ENCODE data around the gene MLXIPL.
"Not testable (repeated sequence)": the region's sequence is repeated elsewhere in the genome, so short reads cannot be mapped to it uniquely, and the experiment has no call there.

MLXIPL gene

GRCh38 chr7:73585196-73585595 is 39.1 kb downstream of the MLXIPL start:
- H3K9ac ChIP-seq (ENCODE audit: low read depth in 1 of 2, low read length in 2 of 2): no peak overlapping the region

GRCh38 chr7:73582664-73583202 is 41.6 kb downstream of the MLXIPL start:
- Histone ChIP-seq H3K9ac (ENCODE audit: low read depth in 1 of 2, low read length in 2 of 2) (no peak overlapping the region), H3K27me3 (ENCODE audit: control insufficient read depth in 1 of 2, insufficient read depth in 2 of 2, low read length in 2 of 2) (no peaks in the 10 kb centered on the region), H3K9me3 (ENCODE audit: control insufficient read depth in 1 of 2, low read length in 2 of 2) (no peaks in the 10 kb centered on the region), H3K4me3 (ENCODE audit: low read depth in 1 of 2, low read length in 2 of 2) (no peak overlapping the region), H3K4me1 (ENCODE audit: control insufficient read depth in 1 of 2, insufficient read depth in 2 of 2, low read length in 2 of 2) (peaks cover 4 to 7% of the 10 kb centered on the region in 2 donors), H3K27ac (ENCODE audit: low read depth, low read length) (no peak overlapping the region), H3K36me3 (ENCODE audit: control insufficient read depth in 1 of 2, insufficient read depth in 2 of 2, low read length in 2 of 2) (no peaks in the 10 kb centered on the region)

More at GRCh38 chr7:73585196-73585595, 39.1 kb downstream of the MLXIPL start:
- Histone ChIP-seq H3K9me3 (ENCODE audit: control insufficient read depth in 1 of 2, low read length in 2 of 2) (no peaks in the 10 kb centered on the region), H3K27ac (ENCODE audit: low read depth, low read length) (no peak overlapping the region), H3K36me3 (ENCODE audit: control insufficient read depth in 1 of 2, insufficient read depth in 2 of 2, low read length in 2 of 2) (no peaks in the 10 kb centered on the region), H3K4me1 (ENCODE audit: control insufficient read depth in 1 of 2, insufficient read depth in 2 of 2, low read length in 2 of 2) (peaks cover 0 to 4% of the 10 kb centered on the region in 2 donors), H3K27me3 (ENCODE audit: control insufficient read depth in 1 of 2, insufficient read depth in 2 of 2, low read length in 2 of 2) (no peaks in the 10 kb centered on the region), H3K4me3 (ENCODE audit: low read depth in 1 of 2, low read length in 2 of 2) (no peak overlapping the region)

GRCh38 chr7:73581006-73581405 is 43.3 kb downstream of the MLXIPL start:
- H3K4me1 ChIP-seq (ENCODE audit: control insufficient read depth in 1 of 2, insufficient read depth in 2 of 2, low read length in 2 of 2): peaks cover 5 to 20% of the 10 kb centered on the region in 2 donors
- not testable (repeated sequence) for H3K36me3 ChIP-seq (ENCODE audit: control insufficient read depth in 1 of 2, insufficient read depth in 2 of 2, low read length in 2 of 2); H3K27ac ChIP-seq (ENCODE audit: low read depth, low read length); H3K27me3 ChIP-seq (ENCODE audit: control insufficient read depth in 1 of 2, insufficient read depth in 2 of 2, low read length in 2 of 2); H3K9ac ChIP-seq (ENCODE audit: low read depth in 1 of 2, low read length in 2 of 2); H3K9me3 ChIP-seq (ENCODE audit: control insufficient read depth in 1 of 2, low read length in 2 of 2); H3K4me3 ChIP-seq (ENCODE audit: low read depth in 1 of 2, low read length in 2 of 2)

GRCh38 chr7:73578342-73579128 is 45.8 kb downstream of the MLXIPL start, which contains the start of gene TBL2:
Gene TBL2, minus strand, starts transcription at chr7:73578579. Its CDS starts 30 bp downstream, at chr7:73578549.
- Histone ChIP-seq H3K36me3 (ENCODE audit: control insufficient read depth in 1 of 2, insufficient read depth in 2 of 2, low read length in 2 of 2) (peaks cover 9 to 15% of the 10 kb centered on the region in 2 donors), H3K27me3 (ENCODE audit: control insufficient read depth in 1 of 2, insufficient read depth in 2 of 2, low read length in 2 of 2) (no peaks in the 10 kb centered on the region), H3K9ac (ENCODE audit: low read depth in 1 of 2, low read length in 2 of 2) (peak within 1 kb of the TSS; percentile 88 to 96), H3K4me1 (ENCODE audit: control insufficient read depth in 1 of 2, insufficient read depth in 2 of 2, low read length in 2 of 2) (peaks cover 7 to 20% of the 10 kb centered on the region in 2 donors), H3K27ac (ENCODE audit: low read depth, low read length) (peak within 1 kb of the TSS; percentile 80), H3K9me3 (ENCODE audit: control insufficient read depth in 1 of 2, low read length in 2 of 2) (no peaks in the 10 kb centered on the region), H3K4me3 (ENCODE audit: low read depth in 1 of 2, low read length in 2 of 2) (peak within 1 kb of the TSS; percentile 77 to 99)

- Histone ChIP-seq H3K4me1 (ENCODE audit: control insufficient read depth in 1 of 2, insufficient read depth in 2 of 2, low read length in 2 of 2) (peaks cover 14 to 20% of the 10 kb centered on the region in 2 donors), H3K9ac (ENCODE audit: low read depth in 1 of 2, low read length in 2 of 2) (peak overlapping the region; percentile 88 to 96), H3K27ac (ENCODE audit: low read depth, low read length) (peak overlapping the region; percentile 80), H3K4me3 (ENCODE audit: low read depth in 1 of 2, low read length in 2 of 2) (peak overlapping the region; percentile 77 to 99), H3K36me3 (ENCODE audit: control insufficient read depth in 1 of 2, insufficient read depth in 2 of 2, low read length in 2 of 2) (peaks cover 17 to 22% of the 10 kb centered on the region in 2 donors), H3K27me3 (ENCODE audit: control insufficient read depth in 1 of 2, insufficient read depth in 2 of 2, low read length in 2 of 2) (no peaks in the 10 kb centered on the region), H3K9me3 (ENCODE audit: control insufficient read depth in 1 of 2, low read length in 2 of 2) (no peaks in the 10 kb centered on the region)
These were observed 46.5 kb downstream of the MLXIPL start for GRCh38 chr7:73577627-73578341.

DNA sequence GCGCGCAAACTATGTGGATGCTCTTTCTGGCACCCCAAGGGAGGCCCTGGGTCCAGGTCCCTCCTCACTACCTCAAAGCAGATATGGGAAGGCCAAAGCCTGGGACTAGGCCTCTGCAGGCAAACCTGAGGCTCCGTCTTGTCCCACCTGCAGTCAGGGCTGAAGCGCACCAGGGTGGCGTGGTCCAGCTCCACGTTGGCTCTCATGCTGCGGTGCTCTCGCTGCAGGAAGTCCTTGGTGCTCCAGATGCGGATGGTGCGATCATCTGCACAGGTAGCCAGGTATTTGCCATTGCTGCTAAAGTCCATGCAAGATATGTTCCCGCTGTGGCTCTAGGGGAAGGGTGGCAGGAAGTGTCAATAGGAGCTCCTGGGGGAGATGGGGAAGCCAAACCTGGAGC is 50.5 kb downstream of the MLXIPL start:
- no peak overlapping the region for H3K9ac ChIP-seq (ENCODE audit: low read depth in 1 of 2, low read length in 2 of 2)
- H3K4me3 ChIP-seq (ENCODE audit: low read depth in 1 of 2, low read length in 2 of 2): no peak overlapping the region
- H3K36me3 ChIP-seq (ENCODE audit: control insufficient read depth in 1 of 2, insufficient read depth in 2 of 2, low read length in 2 of 2): peaks cover 44 to 61% of the 10 kb centered on the region in 2 donors
- H3K27ac ChIP-seq (ENCODE audit: low read depth, low read length): no peak overlapping the region
- H3K9me3 ChIP-seq (ENCODE audit: control insufficient read depth in 1 of 2, low read length in 2 of 2): no peaks in the 10 kb centered on the region
- H3K27me3 ChIP-seq (ENCODE audit: control insufficient read depth in 1 of 2, insufficient read depth in 2 of 2, low read length in 2 of 2): no peaks in the 10 kb centered on the region
- peaks cover 13 to 14% of the 10 kb centered on the region in 2 donors for H3K4me1 ChIP-seq (ENCODE audit: control insufficient read depth in 1 of 2, insufficient read depth in 2 of 2, low read length in 2 of 2)

DNA sequence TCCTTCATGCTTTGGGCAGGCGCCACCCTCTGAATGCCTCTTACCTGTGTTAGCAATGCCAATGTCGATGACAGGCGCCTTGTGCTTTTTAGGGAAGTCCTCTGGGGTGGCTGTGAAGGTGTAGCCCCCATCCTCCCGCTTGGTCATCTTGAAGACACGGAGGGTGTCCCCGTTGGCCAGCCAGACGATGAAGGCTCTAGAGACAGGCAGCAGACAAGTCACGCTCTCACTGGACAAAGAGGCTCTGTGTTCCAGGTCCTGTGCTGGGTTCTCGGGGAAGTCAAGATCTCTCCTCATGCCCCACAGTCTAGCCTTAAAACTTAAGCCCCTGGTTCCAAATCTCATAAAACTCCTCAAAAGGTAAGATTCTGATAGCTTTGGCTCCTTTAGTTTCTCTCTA is 51.0 kb downstream of the MLXIPL start:
- H3K4me3 ChIP-seq (ENCODE audit: low read depth in 1 of 2, low read length in 2 of 2): no peak overlapping the region
- H3K9me3 ChIP-seq (ENCODE audit: control insufficient read depth in 1 of 2, low read length in 2 of 2): no peaks in the 10 kb centered on the region
- peaks cover 13 to 14% of the 10 kb centered on the region in 2 donors for H3K4me1 ChIP-seq (ENCODE audit: control insufficient read depth in 1 of 2, insufficient read depth in 2 of 2, low read length in 2 of 2)
- H3K36me3 ChIP-seq (ENCODE audit: control insufficient read depth in 1 of 2, insufficient read depth in 2 of 2, low read length in 2 of 2): peaks cover 44 to 61% of the 10 kb centered on the region in 2 donors
- no peak overlapping the region for H3K9ac ChIP-seq (ENCODE audit: low read depth in 1 of 2, low read length in 2 of 2)
- no peaks in the 10 kb centered on the region for H3K27me3 ChIP-seq (ENCODE audit: control insufficient read depth in 1 of 2, insufficient read depth in 2 of 2, low read length in 2 of 2)
- H3K27ac ChIP-seq (ENCODE audit: low read depth, low read length): no peak overlapping the region

DNA sequence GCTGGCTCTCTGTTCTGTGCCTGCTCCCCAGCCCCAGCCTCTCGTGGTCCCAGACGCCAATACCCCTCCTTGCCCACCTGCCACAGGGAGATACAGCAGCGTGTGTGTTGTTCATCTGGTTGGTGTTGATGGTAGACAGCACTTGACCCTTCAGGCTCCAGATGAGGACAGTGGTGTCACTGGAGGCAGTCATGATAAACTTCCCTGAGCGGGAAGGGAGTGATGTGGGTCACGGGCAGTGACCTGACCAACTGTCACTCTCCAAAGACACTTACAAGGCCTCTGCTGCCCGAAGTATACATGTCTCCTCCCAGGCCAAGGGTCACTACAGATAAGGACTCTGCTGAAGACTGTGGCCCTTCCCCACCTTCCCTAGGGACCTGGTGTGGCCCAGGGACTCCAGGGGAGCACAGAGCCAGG is 51.5 kb downstream of the MLXIPL start:
- Histone ChIP-seq H3K9ac (ENCODE audit: low read depth in 1 of 2, low read length in 2 of 2) (no peak overlapping the region), H3K27ac (ENCODE audit: low read depth, low read length) (no peak overlapping the region), H3K9me3 (ENCODE audit: control insufficient read depth in 1 of 2, low read length in 2 of 2) (no peaks in the 10 kb centered on the region), H3K27me3 (ENCODE audit: control insufficient read depth in 1 of 2, insufficient read depth in 2 of 2, low read length in 2 of 2) (no peaks in the 10 kb centered on the region), H3K4me1 (ENCODE audit: control insufficient read depth in 1 of 2, insufficient read depth in 2 of 2, low read length in 2 of 2) (peaks cover 13 to 14% of the 10 kb centered on the region in 2 donors), H3K36me3 (ENCODE audit: control insufficient read depth in 1 of 2, insufficient read depth in 2 of 2, low read length in 2 of 2) (peaks cover 44 to 61% of the 10 kb centered on the region in 2 donors), H3K4me3 (ENCODE audit: low read depth in 1 of 2, low read length in 2 of 2) (no peak overlapping the region)

DNA sequence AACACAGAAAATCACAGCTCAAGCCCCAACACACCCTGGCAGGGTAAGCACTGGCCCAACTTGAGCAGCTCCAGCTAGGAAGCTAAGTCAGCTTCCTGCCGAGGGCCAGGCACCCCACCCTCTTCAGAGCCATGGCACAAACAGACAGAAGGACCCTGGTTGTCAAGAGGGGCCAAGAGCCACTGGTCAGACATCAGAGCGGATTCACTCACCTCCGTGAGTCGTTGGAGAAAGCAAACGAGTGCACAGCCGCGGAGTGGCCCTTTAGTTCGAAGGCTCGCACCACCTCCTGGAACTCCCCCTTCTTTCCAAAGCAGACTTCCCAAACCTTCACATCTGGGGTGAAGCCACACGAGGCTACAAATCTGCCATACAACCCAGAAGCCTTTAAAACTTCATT is 53.3 kb downstream of the MLXIPL start:
- Histone ChIP-seq H3K27me3 (ENCODE audit: control insufficient read depth in 1 of 2, insufficient read depth in 2 of 2, low read length in 2 of 2) (no peaks in the 10 kb centered on the region), H3K9ac (ENCODE audit: low read depth in 1 of 2, low read length in 2 of 2) (no peak overlapping the region), H3K4me3 (ENCODE audit: low read depth in 1 of 2, low read length in 2 of 2) (no peak overlapping the region), H3K27ac (ENCODE audit: low read depth, low read length) (no peak overlapping the region), H3K36me3 (ENCODE audit: control insufficient read depth in 1 of 2, insufficient read depth in 2 of 2, low read length in 2 of 2) (peaks cover 44 to 61% of the 10 kb centered on the region in 2 donors), H3K4me1 (ENCODE audit: control insufficient read depth in 1 of 2, insufficient read depth in 2 of 2, low read length in 2 of 2) (peaks cover 0 to 9% of the 10 kb centered on the region in 2 donors), H3K9me3 (ENCODE audit: control insufficient read depth in 1 of 2, low read length in 2 of 2) (no peaks in the 10 kb centered on the region)

GRCh38 chr7:73570521-73570920 is 53.8 kb downstream of the MLXIPL start:
- peaks cover 44 to 61% of the 10 kb centered on the region in 2 donors for H3K36me3 ChIP-seq (ENCODE audit: control insufficient read depth in 1 of 2, insufficient read depth in 2 of 2, low read length in 2 of 2)

More at GRCh38 chr7:73570521-73570920, 53.8 kb downstream of the MLXIPL start:
- H3K27me3 ChIP-seq (ENCODE audit: control insufficient read depth in 1 of 2, insufficient read depth in 2 of 2, low read length in 2 of 2): no peaks in the 10 kb centered on the region
- H3K9ac ChIP-seq (ENCODE audit: low read depth in 1 of 2, low read length in 2 of 2): no peak overlapping the region
- H3K27ac ChIP-seq (ENCODE audit: low read depth, low read length): no peak overlapping the region
- no peak overlapping the region for H3K4me3 ChIP-seq (ENCODE audit: low read depth in 1 of 2, low read length in 2 of 2)
- peaks cover 2 to 14% of the 10 kb centered on the region in 2 donors for H3K4me1 ChIP-seq (ENCODE audit: control insufficient read depth in 1 of 2, insufficient read depth in 2 of 2, low read length in 2 of 2)
- H3K9me3 ChIP-seq (ENCODE audit: control insufficient read depth in 1 of 2, low read length in 2 of 2): no peaks in the 10 kb centered on the region
